22Rv1 (cell line): ENCODE data around the gene SYNRG.

ENCODE experiments used
- CTCF ChIP-seq: fragments of 450-650 bp; IDR thresholded peaks from 2 replicates; pipeline ENCODE4 v1.5.1; 2017; ENCODE audit warnings: mild to moderate bottlenecking
- ZFX ChIP-seq: fragments of 450-650 bp; IDR thresholded peaks from 2 replicates; pipeline ENCODE4 v1.6.1; 2017; ENCODE audit warnings: antibody characterized with exemption, borderline replicate concordance

GRCh38 chr17:37505333-37505732 lies 103.9 kb downstream of the SYNRG start:
- TF ChIP-seq CTCF = no peak
- TF ChIP-seq ZFX = no peak
